Thyroid gland (tissue), 4 donors: Measurements from ENCODE around the gene DIS3L.

ENCODE experiments used
- CTCF ChIP-seq, 6 experiments: fragments of 200-600 bp in 3 of 6; fragments of 450-650 bp in 3 of 6; sonication (generic) in 3 of 6; IDR thresholded peaks; one replicate each; pipeline ENCODE4 v1.5.1; 2016 to 2019; ENCODE audit warnings: antibody characterized with exemption in 6 of 6, mild to moderate bottlenecking in 2 of 6, inconsistent platforms in 1 of 6, moderate library complexity in 1 of 6
- POLR2A ChIP-seq, 2 donors: fragments of 450-650 bp; IDR thresholded peaks; one replicate each; pipeline ENCODE4 v1.6.1; 2017; ENCODE audit warnings: antibody characterized with exemption in 2 of 2, mild to moderate bottlenecking in 2 of 2, moderate library complexity in 1 of 2

- TF ChIP-seq POLR2A (IDR thresholded peaks at IDR 0.05) (no peak), CTCF (IDR thresholded peaks at IDR 0.05) (no peak)
Measured at GRCh38 chr15:66290518-66290917, 2.9 kb upstream of the DIS3L start.
